Stimulated activated naive CD8-positive, alpha-beta T cell treated with anti-CD3 and anti-CD28 coated beads, Interleukin-15, amount 100 ng/mL, for 72 hours (primary cell): ENCODE results near the gene ST6GALNAC3.

Experiments
- ATAC-seq: fragments of 150-1000 bp; cut with Tn5 transposase; 2 replicates; pipeline ENCODE4 v1.10.0; 2021; ENCODE audit warnings: mild to moderate bottlenecking, moderate library complexity
- DNase-seq, 2 donors: peaks; one replicate each; pipeline ENCODE4 v3.0.0; 2021 to 2022
- H3K27ac Mint-ChIP-seq, 2 donors: one replicate each; pipeline ENCODE4 v1.8.0; 2022; ENCODE audit warnings: mild to moderate bottlenecking in 2 of 2, mixed read lengths in 2 of 2, moderate library complexity in 2 of 2
- H3K27me3 Mint-ChIP-seq: one replicate; pipeline ENCODE4 v1.8.0; 2022; ENCODE audit warnings: mixed read lengths
- H3K4me1 Mint-ChIP-seq: one replicate; pipeline ENCODE4 v1.8.0; 2022; ENCODE audit warnings: mild to moderate bottlenecking, mixed read lengths
- H3K4me3 Mint-ChIP-seq, 2 donors: one replicate each; pipeline ENCODE4 v1.8.0; 2022; ENCODE audit warnings: mild to moderate bottlenecking in 2 of 2, mixed read lengths in 2 of 2, moderate library complexity in 1 of 2
- H3K9me3 Mint-ChIP-seq, 2 donors: one replicate each; pipeline ENCODE4 v1.8.0; 2022; ENCODE audit warnings: mixed read lengths in 2 of 2

ST6GALNAC3 gene

GRCh38 chr1:76418531-76418930 is 344.0 kb downstream of the ST6GALNAC3 start:
- no peak overlapping the region for H3K27ac Mint-ChIP-seq
- H3K27me3 Mint-ChIP-seq = no peaks in the 10 kb centered on the region
- no peak overlapping the region for H3K4me3 Mint-ChIP-seq
- no peak for DNase-seq
- no peaks in the 10 kb centered on the region for H3K4me1 Mint-ChIP-seq
- no peak for ATAC-seq
- no peaks in the 10 kb centered on the region for H3K9me3 Mint-ChIP-seq

DNA sequence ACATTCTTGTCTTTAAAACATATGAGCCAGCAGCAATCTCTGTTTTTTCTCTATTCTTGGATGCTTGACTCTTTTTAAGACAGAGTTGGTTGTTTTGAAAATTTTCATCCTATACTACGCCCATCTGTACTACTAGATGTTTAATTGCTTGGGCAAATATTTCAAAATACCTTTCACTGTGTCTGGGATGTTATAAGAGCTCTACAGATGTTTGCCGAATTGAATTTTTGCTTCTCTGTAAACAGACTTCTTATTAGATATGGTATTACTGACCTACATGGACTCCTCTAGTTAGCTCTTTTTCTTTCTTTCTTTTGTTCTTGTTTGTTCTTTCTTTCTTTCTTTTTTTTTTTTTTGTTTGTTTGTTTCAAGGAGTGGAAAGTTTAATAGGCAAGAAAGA is 345.1 kb downstream of the ST6GALNAC3 start:
- Mint-ChIP-seq H3K4me3 (no peak overlapping the region), H3K9me3 (no peaks in the 10 kb centered on the region), H3K4me1 (no peaks in the 10 kb centered on the region), H3K27ac (peak overlapping the region in 1 of 2 donors; percentile 24), H3K27me3 (no peaks in the 10 kb centered on the region)
- ATAC-seq = no peak
- no peak for DNase-seq

- DNase-seq (no peak), ATAC-seq (no peak)
- H3K4me3 Mint-ChIP-seq = no peak overlapping the region
- H3K27me3 Mint-ChIP-seq = no peaks in the 10 kb centered on the region
- H3K4me1 Mint-ChIP-seq = no peaks in the 10 kb centered on the region
- H3K27ac Mint-ChIP-seq = no peak overlapping the region
- no peaks in the 10 kb centered on the region for H3K9me3 Mint-ChIP-seq
Observed at GRCh38 chr1:76425201-76426145, 350.9 kb downstream of the ST6GALNAC3 start.

DNA sequence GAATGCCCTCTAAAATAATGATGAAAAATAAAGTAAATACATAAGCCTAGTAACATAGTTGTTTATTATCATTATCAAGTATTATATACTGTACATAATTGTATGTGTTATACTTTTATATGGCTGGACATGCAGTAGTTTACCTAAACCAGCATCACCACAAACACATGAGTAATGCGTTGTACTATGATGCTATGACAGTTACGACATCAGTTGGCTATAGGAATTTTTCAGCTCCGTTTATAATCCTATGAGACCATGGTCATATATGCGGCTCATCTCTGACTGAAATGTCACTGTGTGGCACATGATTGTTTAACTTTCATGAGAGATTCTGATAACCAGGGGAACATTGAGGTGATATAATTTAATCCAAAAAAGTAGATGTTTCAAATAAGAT is 352.1 kb downstream of the ST6GALNAC3 start:
- no peak overlapping the region for H3K4me3 Mint-ChIP-seq
- no peaks in the 10 kb centered on the region for H3K4me1 Mint-ChIP-seq
- H3K9me3 Mint-ChIP-seq = no peaks in the 10 kb centered on the region
- DNase-seq (no peak), ATAC-seq (no peak)
- H3K27ac Mint-ChIP-seq = no peak overlapping the region
- H3K27me3 Mint-ChIP-seq = no peaks in the 10 kb centered on the region

GRCh38 chr1:76428028-76428427 is 353.5 kb downstream of the ST6GALNAC3 start:
- Mint-ChIP-seq H3K4me3 (no peak overlapping the region), H3K27ac (no peak overlapping the region), H3K9me3 (no peaks in the 10 kb centered on the region), H3K4me1 (no peaks in the 10 kb centered on the region), H3K27me3 (no peaks in the 10 kb centered on the region)
- DNase-seq (no peak), ATAC-seq (no peak)

- Mint-ChIP-seq H3K4me3 (no peak overlapping the region), H3K4me1 (no peaks in the 10 kb centered on the region), H3K9me3 (no peaks in the 10 kb centered on the region), H3K27me3 (no peaks in the 10 kb centered on the region), H3K27ac (no peak overlapping the region)
- ATAC-seq (no peak), DNase-seq (no peak)
Observed at GRCh38 chr1:76430531-76430930, 356.0 kb downstream of the ST6GALNAC3 start.

DNA sequence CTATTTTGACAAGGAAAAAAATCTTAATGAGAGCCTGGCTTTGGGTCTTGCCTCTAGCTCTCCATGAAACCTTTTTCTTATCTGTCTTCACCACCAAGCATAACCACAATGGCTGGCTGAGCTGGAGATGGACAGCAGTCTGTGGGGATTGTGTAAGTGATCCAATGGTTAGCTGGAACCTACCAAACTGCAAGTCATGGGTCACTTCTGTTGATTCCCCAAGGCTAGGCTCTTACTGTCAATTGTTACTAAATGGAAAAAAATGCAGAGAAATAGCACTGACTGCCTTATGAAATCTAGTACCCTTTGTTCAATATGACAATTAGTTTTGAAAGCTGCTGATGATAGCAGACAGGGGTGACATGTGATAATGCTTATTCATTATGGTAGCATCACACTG is 359.0 kb downstream of the ST6GALNAC3 start:
- H3K4me1 Mint-ChIP-seq = no peaks in the 10 kb centered on the region
- no peak overlapping the region for H3K27ac Mint-ChIP-seq
- ATAC-seq = no peak
- no peak overlapping the region for H3K4me3 Mint-ChIP-seq
- H3K27me3 Mint-ChIP-seq = no peaks in the 10 kb centered on the region
- no peaks in the 10 kb centered on the region for H3K9me3 Mint-ChIP-seq
- no peak for DNase-seq

DNA sequence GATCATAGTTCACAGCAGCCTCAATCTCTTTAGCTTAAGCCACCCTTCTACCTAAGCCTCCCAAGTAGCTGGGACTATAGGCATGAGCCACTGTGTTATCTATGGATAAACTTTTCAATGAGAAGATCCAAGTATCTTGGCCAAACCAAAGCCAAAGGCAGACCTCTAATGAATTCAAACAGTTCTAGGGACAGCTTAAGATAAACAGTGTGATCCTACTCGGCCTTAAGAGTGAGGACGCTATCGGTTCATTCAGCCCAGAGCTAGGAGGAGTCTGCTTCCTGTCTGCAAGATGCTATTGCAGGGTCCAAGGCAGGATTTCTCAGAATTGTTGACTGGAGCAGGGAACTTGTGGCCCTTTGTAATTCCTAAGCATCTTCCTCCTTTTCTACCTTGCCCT is 368.7 kb downstream of the ST6GALNAC3 start:
- Mint-ChIP-seq H3K4me3 (no peak overlapping the region), H3K27ac (no peak overlapping the region), H3K9me3 (peaks cover 11 to 24% of the 10 kb centered on the region in 2 donors), H3K4me1 (peaks cover 6% of the 10 kb centered on the region), H3K27me3 (no peaks in the 10 kb centered on the region)
- no peak for DNase-seq
- no peak for ATAC-seq

DNA sequence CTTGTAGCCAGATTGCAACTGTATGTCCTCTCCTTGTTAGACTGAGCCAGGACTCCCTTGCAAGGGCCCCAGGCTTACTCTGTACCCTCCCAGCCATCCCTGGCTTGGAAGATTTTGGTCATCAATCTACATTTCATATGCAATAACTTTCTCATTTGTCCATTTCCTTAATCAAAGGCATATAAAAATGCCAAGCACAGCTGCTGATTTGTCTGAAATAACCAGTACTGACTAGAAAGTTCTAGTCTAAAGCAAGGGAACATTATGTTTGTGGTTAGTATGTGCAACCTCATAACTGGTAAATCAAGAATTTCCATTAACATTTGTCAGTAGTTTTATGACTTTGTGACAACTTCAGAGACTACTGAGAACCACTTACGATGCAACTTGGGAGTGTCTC is 370.2 kb downstream of the ST6GALNAC3 start:
- Mint-ChIP-seq H3K9me3 (peaks cover 12 to 29% of the 10 kb centered on the region in 2 donors), H3K4me3 (no peak overlapping the region), H3K27ac (no peak overlapping the region), H3K27me3 (no peaks in the 10 kb centered on the region), H3K4me1 (peaks cover 6% of the 10 kb centered on the region)
- ATAC-seq (no peak), DNase-seq (no peak)

DNA sequence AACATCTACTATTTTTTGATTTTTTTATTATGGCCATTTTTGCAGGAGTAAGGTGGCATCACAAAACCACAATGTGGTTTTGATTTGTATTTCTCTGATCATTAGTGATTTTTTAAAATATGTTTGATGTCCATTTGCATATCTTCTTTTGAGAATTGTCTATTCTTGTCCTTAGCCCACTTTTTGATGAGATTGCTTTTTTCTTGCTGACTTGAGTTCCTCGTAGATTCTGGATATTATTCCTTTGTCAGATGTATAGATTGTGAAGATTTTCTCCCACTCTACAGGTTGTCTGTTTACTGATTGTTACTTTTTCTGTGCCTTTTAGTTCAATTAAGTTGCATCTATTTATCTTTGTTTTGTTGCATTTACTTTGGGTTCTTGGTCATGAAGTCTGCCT is 375.7 kb downstream of the ST6GALNAC3 start:
- Mint-ChIP-seq H3K27me3 (no peaks in the 10 kb centered on the region), H3K27ac (no peak overlapping the region), H3K4me3 (no peak overlapping the region), H3K4me1 (peaks cover 7% of the 10 kb centered on the region), H3K9me3 (peaks cover 49 to 60% of the 10 kb centered on the region in 2 donors)
- ATAC-seq (no peak), DNase-seq (no peak)

GRCh38 chr1:76463278-76463677 is 388.7 kb downstream of the ST6GALNAC3 start:
- Mint-ChIP-seq H3K4me1 (peaks cover 7% of the 10 kb centered on the region), H3K27me3 (no peaks in the 10 kb centered on the region), H3K9me3 (no peaks in the 10 kb centered on the region), H3K4me3 (no peak overlapping the region), H3K27ac (no peak overlapping the region)
- ATAC-seq (no peak), DNase-seq (no peak)

GRCh38 chr1:76463849-76464248 is 389.3 kb downstream of the ST6GALNAC3 start:
- Mint-ChIP-seq H3K4me3 (no peak overlapping the region), H3K4me1 (peaks cover 7% of the 10 kb centered on the region), H3K27ac (peak overlapping the region in 1 of 2 donors; percentile 74), H3K27me3 (no peaks in the 10 kb centered on the region), H3K9me3 (no peaks in the 10 kb centered on the region)
- ATAC-seq (peak; percentile 39), DNase-seq (no peak)

DNA sequence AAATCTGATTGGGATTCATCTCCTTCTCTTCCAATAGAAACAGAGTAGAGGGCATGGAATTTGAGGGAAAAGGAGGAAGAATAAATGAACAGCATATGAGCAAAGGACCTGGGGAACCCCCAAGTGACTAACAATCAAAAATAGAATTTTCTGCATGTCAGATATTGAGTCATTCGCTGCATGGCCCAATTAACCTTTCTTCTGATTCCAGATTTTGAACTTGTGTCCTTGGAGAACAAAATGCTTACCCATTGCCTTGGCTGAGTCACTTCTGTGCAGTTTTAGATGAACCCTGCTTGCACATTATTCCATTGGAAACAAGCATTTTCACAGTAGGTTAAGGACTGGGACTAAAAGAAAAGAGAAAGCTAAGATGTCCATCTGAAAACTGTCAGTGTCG is 390.5 kb downstream of the ST6GALNAC3 start:
- DNase-seq (no peak), ATAC-seq (no peak)
- H3K9me3 Mint-ChIP-seq = no peaks in the 10 kb centered on the region
- H3K4me1 Mint-ChIP-seq = peaks cover 7% of the 10 kb centered on the region
- H3K27ac Mint-ChIP-seq = peak overlapping the region in 1 of 2 donors; percentile 5
- no peaks in the 10 kb centered on the region for H3K27me3 Mint-ChIP-seq
- no peak overlapping the region for H3K4me3 Mint-ChIP-seq

GRCh38 chr1:76470166-76470565 is 395.6 kb downstream of the ST6GALNAC3 start:
- Mint-ChIP-seq H3K4me1 (no peaks in the 10 kb centered on the region), H3K4me3 (no peak overlapping the region), H3K27me3 (no peaks in the 10 kb centered on the region)

GRCh38 chr1:76471536-76471935 is 397.0 kb downstream of the ST6GALNAC3 start:
- DNase-seq (no peak), ATAC-seq (no peak)
- Mint-ChIP-seq H3K4me3 (no peak overlapping the region), H3K27me3 (no peaks in the 10 kb centered on the region), H3K27ac (no peak overlapping the region), H3K9me3 (no peaks in the 10 kb centered on the region), H3K4me1 (no peaks in the 10 kb centered on the region)

More at GRCh38 chr1:76470166-76470565, 395.6 kb downstream of the ST6GALNAC3 start:
- Mint-ChIP-seq H3K9me3 (no peaks in the 10 kb centered on the region), H3K27ac (no peak overlapping the region)
- ATAC-seq (no peak), DNase-seq (no peak)

DNA sequence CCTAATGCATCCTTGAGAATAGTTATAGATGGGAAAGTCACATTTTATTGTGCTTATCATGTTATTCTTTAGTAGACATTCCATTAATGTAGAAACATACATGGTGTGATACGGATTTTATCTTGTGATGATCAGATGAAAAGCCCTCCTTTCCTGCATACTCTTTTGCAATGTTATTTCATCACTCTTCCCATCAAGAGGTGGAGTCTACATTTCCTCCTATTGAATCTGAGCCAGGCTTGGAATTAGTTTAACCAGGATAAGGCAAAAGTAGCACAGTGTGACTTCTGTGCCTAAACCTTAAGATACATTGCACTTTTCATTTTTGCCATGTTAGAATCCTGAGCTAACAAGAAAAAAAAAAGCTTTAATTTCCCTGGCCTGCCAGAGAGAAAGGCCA is 399.0 kb downstream of the ST6GALNAC3 start:
- H3K4me1 Mint-ChIP-seq = no peaks in the 10 kb centered on the region

GRCh38 chr1:76474922-76475321 is 400.4 kb downstream of the ST6GALNAC3 start:
- Mint-ChIP-seq H3K27ac (no peak overlapping the region), H3K27me3 (no peaks in the 10 kb centered on the region), H3K4me3 (no peak overlapping the region), H3K9me3 (no peaks in the 10 kb centered on the region), H3K4me1 (no peaks in the 10 kb centered on the region)
- ATAC-seq (no peak), DNase-seq (no peak)

More for the DNA sequence above, 399.0 kb downstream of the ST6GALNAC3 start:
- H3K27ac Mint-ChIP-seq = no peak overlapping the region
- H3K4me3 Mint-ChIP-seq = no peak overlapping the region
- H3K27me3 Mint-ChIP-seq = no peaks in the 10 kb centered on the region
- DNase-seq = no peak
- no peak for ATAC-seq
- H3K9me3 Mint-ChIP-seq = no peaks in the 10 kb centered on the region
